Motor neuron (in vitro differentiated cells): ENCODE results near the gene OSBPL5. TPM values are rescaled to one million over a fixed set of nuclear protein-coding genes. Genes with fewer than 3 reads are reported as not detected.
A peak's percentile ranks its signal among the peaks of the same experiment; 100 is the strongest.
"Not testable (repeated sequence)": the region's sequence is repeated elsewhere in the genome, so short reads cannot be mapped to it uniquely, and the experiment has no call there.

Experiments
- ATAC-seq, 8 experiments: fragments of 200-7000 bp; cut with Tn5 transposase; replicated peaks in 6 of 8; 2 replicates each; pipeline ENCODE4 v1.8.0; 2021; ENCODE audit warnings: mild to moderate bottlenecking in 8 of 8, moderate library complexity in 8 of 8
- H3K27ac ChIP-seq, 2 donors: fragments of 250-450 bp; sonication (Bioruptor Pico); 2 replicates each; pipeline ENCODE4 v1.9.0; 2021; ENCODE audit warnings: antibody characterized with exemption in 2 of 2, mild to moderate bottlenecking in 2 of 2, moderate library complexity in 1 of 2
- H3K4me1 ChIP-seq, 2 donors: fragments of 250-450 bp; sonication (Bioruptor Pico); replicated peaks in 1 of 2; 2 replicates each; pipeline ENCODE4 v1.6.1; 2021; ENCODE audit warnings: antibody characterized with exemption in 2 of 2, mild to moderate bottlenecking in 2 of 2, moderate library complexity in 1 of 2
- H3K4me3 ChIP-seq, 5 donors: fragments of 250-450 bp; sonication (Bioruptor Pico); 2 replicates each; pipeline ENCODE4 v1.9.0; 2021; ENCODE audit warnings: antibody characterized with exemption in 5 of 5, mild to moderate bottlenecking in 5 of 5, moderate library complexity in 4 of 5
- WGBS, 10 experiments: fragments of 450-650 bp; shearing (Covaris generic); methylation state at CpG; one replicate each; pipeline ENCODE4 v1.0.0; 2022; 5-methylcytosine and 5-hydroxymethylcytosine counted together
- in situ Hi-C, 9 experiments: fragments of 400-800 bp; cut with MboI; loops; one replicate each; pipeline ENCODE4 v1.15.0; 2021; ENCODE audit warnings: low sequenced_read_pairs in 9 of 9, low pct_unique_long_range_greater_than_20kb in 2 of 9; ENCODE audit not compliant: unreplicated experiment in 9 of 9
- total RNA-seq, 8 experiments: library from RNA; unstranded; fragments of 300-600 nt; gene quantifications; 2 replicates each; pipeline versions ENCODE4 v1.2.3 to v1.2.4, GENCODE V29; 2022

The OSBPL5 gene
- total RNA-seq, 8 experiments from 2014 or later: 12.1 to 29.8 (median 18.1) TPM

DNA sequence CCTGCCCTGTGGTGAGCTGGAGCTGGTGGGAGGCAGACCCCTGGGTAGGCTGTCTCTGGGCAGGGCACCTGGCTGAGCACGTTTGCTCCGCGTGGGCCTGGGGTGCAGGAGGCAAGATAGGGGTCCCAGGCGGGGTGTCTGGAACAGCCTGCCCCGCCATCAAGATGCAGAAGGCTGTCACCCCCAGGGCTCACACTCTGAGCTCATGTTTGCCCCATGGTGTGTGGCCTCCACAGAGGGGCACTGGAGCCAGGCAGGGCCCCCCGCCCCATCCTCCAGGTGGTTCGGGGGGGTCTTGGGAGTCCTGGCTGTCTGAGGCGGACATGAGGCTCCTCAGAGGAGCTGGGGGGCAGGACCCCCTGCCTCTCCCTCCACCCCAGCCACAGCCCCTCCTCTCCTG, 79.0 kb downstream of the OSBPL5 start:
- H3K27ac ChIP-seq: no peak overlapping the region
- 50 to 82% methylated on average over 2 to 3 of the region's 8 CpGs; no CpG with 5 or more reads in 8 of the 10 experiments for WGBS, 10 experiments
- ATAC-seq: peak in 1 of 8 experiments; percentile 12
- H3K4me1 ChIP-seq: no peaks in the 10 kb centered on the region
- no peak overlapping the region for H3K4me3 ChIP-seq
- in situ Hi-C loops: no loop called here

GRCh38 chr11:3085052-3085451, 80.1 kb downstream of the OSBPL5 start:
- Histone ChIP-seq H3K27ac (no peak overlapping the region), H3K4me1 (no peaks in the 10 kb centered on the region), H3K4me3 (no peak overlapping the region)
- peak in 2 of 8 experiments; percentile 7 to 27 for ATAC-seq
- in situ Hi-C loops: no loop called here
- 0 to 100% (median 70%) methylated on average over 1 to 5 of the region's 5 CpGs; no CpG with 5 or more reads in 4 of the 10 experiments for WGBS, 10 experiments

GRCh38 chr11:3083321-3083720, 81.8 kb downstream of the OSBPL5 start:
- Histone ChIP-seq H3K27ac (no peak overlapping the region), H3K4me1 (no peaks in the 10 kb centered on the region), H3K4me3 (no peak overlapping the region)
- 76 to 87% methylated on average over 2 to 3 of the region's 8 CpGs; no CpG with 5 or more reads in 8 of the 10 experiments for WGBS, 10 experiments
- in situ Hi-C loops: no loop called here
- ATAC-seq: no peak

DNA sequence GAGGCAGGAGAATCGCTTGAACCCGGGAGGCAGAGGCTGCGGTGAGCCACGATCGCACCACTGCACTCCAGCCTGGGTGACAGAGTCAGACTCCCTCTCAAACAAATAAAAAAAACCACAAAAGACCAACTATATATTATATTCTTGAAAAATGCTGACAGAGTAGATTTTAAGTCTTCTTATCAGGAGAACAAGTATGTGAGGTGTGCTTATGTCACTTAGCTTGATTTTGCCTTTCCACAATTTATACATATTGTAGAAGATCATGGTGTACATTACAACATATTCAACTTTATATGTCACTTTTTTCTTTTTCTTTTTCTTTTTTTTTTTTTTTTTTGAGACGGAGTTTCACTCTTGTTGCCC, 83.7 kb downstream of the OSBPL5 start:
- Histone ChIP-seq H3K4me1 (no peaks in the 10 kb centered on the region), H3K4me3 (no peak overlapping the region), H3K27ac (no peak overlapping the region)
- ATAC-seq: no peak
- WGBS, 10 experiments: 33 to 100% (median 83%) methylated on average over 1 to 6 of the region's 6 CpGs; no CpG with 5 or more reads in 3 of the 10 experiments
- in situ Hi-C loops: no loop called here

DNA sequence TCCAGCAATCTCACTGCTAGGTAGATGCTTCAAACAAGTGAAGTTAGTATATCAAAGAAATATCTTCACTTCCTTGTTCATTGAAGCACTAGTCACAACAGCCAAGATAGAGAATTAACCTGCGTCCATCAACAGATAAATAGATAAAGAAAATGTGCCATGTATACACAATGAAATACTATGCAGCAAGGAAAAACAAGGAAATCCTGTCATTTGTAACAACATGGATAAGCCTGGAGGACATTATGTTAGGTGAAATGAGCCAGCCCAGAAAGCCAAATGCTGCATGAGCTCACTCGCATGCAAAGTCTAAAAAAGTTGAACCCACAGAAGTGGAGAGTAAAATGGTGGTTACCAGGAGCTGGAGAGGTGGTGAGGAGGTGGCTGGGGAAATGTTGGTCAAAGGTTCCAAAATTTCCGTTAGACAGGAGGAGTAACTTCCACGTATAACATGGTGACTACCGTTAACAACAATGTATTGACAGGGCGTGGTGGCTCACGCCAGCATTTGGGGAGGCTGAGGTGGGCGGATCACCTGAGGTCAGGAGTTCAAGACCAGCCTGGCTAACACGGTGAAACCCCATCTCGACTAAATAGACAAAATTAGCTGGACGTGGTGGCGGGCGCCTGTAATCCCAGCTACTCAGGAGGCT, 84.3 kb downstream of the OSBPL5 start:
- Histone ChIP-seq H3K4me3 (no peak overlapping the region), H3K27ac (no peak overlapping the region), H3K4me1 (no peaks in the 10 kb centered on the region)
- no peak for ATAC-seq
- WGBS, 10 experiments: 53 to 100% (median 85%) methylated on average over 1 to 12 of the region's 13 CpGs
- in situ Hi-C loops: no loop called here

DNA sequence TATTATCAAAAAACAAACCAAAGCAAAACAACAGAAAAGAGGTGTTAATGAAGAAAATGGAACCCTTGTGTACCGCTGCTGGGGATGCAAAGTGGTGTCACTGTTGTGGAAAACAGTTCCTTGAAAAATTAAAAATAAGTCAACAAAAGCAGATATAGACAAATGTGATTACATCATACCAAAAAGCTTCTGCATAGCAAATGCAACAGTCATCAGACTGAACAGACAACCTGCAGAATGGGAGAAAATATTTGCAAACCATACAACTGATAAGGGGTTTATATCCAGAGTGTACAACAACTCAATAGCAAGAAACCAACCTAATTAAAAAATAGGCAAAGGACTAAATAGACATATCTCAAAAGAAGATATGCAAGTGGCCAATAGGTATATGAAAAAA, 85.0 kb downstream of the OSBPL5 start:
- 86 to 100% (median 98%) methylated on average over 1 of the region's 1 CpG; no CpG with 5 or more reads in 2 of the 10 experiments for WGBS, 10 experiments
- in situ Hi-C loops: no loop called here
- Histone ChIP-seq H3K27ac (no peak overlapping the region), H3K4me3 (no peak overlapping the region), H3K4me1 (no peaks in the 10 kb centered on the region)
- no peak for ATAC-seq

- H3K27ac ChIP-seq: no peak overlapping the region
- H3K4me3 ChIP-seq: no peak overlapping the region
- WGBS, 10 experiments: 13 to 97% (median 79%) methylated on average over 1 to 15 of the region's 16 CpGs; no CpG with 5 or more reads in 2 of the 10 experiments
- no peaks in the 10 kb centered on the region for H3K4me1 ChIP-seq
- no peak for ATAC-seq
- in situ Hi-C loops: no loop called here
These were observed 87.2 kb downstream of the OSBPL5 start for GRCh38 chr11:3077846-3078440.

DNA sequence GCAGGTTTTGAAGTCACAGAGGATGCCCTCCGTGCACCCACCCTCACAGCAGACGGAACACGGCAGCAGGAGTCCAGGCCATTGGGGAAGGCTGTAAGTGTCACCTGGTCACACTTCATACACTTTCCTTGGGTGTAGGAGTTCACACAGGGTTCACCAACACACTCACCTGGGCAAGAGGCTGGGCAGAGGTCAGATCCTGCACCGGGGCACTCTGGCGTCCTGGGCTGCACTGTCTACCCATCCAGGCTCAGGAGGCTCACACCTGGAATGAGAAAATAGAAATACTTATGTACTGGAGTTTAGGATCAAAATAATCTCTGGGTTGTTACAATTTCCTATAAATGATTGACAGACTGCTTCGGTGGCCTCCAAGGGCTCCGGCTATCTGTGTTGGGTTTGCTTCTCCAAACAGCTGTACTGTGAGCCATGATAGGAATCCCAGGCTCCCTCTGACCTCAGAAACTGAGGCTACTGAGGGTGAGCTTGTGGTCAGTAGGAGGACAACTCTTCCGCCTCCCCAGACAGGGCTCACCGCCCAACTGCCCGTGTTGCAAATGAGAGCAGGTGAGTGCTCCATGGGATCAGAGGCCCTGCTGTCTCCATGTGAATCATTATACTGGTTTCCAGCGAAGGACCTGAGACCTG, 87.8 kb downstream of the OSBPL5 start:
- no peak overlapping the region for H3K4me3 ChIP-seq
- 67 to 95% (median 80%) methylated on average over 1 to 7 of the region's 11 CpGs; no CpG with 5 or more reads in 4 of the 10 experiments for WGBS, 10 experiments
- in situ Hi-C loops: no loop called here
- no peak for ATAC-seq
- H3K4me1 ChIP-seq: no peaks in the 10 kb centered on the region
- H3K27ac ChIP-seq: no peak overlapping the region

GRCh38 chr11:3074912-3075589, 90.1 kb downstream of the OSBPL5 start:
- Histone ChIP-seq H3K4me1 (no peaks in the 10 kb centered on the region), H3K4me3 (no peak overlapping the region), H3K27ac (no peak overlapping the region)
- 80 to 100% (median 90%) methylated on average over 1 to 2 of the region's 8 CpGs; no CpG with 5 or more reads in 7 of the 10 experiments for WGBS, 10 experiments
- ATAC-seq: no peak
- in situ Hi-C loops: no loop called here

GRCh38 chr11:3073029-3073435, 92.1 kb downstream of the OSBPL5 start:
- H3K4me3 ChIP-seq: no peak overlapping the region
- ATAC-seq: peak in 7 of 8 experiments; percentile 61 to 98 (median 88)
- WGBS, 10 experiments: 19 to 93% (median 52%) methylated on average over 1 to 3 of the region's 3 CpGs; no CpG with 5 or more reads in 3 of the 10 experiments
- in situ Hi-C loops: no loop called here
- H3K27ac ChIP-seq: no peak overlapping the region
- no peaks in the 10 kb centered on the region for H3K4me1 ChIP-seq

DNA sequence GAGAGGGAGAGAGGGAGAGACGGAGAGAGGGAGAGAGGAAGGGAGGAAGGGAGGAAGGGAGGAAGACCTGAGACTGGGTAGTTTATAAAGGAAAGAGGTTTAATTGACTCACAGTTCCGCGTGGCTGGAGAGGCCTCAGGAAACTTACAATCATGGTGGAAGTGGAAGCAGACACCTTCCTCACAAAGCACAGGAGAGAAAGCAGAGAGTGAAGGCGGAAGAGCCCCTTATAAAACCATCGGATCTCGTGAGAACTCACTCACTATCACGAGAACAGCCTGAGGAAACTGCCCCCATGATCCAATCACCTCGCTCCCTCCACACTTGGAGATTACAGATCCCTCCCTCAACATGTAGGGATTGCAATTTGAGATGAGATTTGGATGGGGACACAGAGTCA, 95.7 kb downstream of the OSBPL5 start:
- Histone ChIP-seq H3K4me3 (no peak overlapping the region), H3K27ac (no peak overlapping the region), H3K4me1 (no peaks in the 10 kb centered on the region)
- WGBS, 10 experiments: 28 to 81% (median 70%) methylated on average over 2 to 7 of the region's 8 CpGs; no CpG with 5 or more reads in 3 of the 10 experiments
- ATAC-seq: no peak
- in situ Hi-C loops: no loop called here

GRCh38 chr11:3066308-3066707, 98.8 kb downstream of the OSBPL5 start:
- 60 to 95% (median 83%) methylated on average over 1 to 3 of the region's 3 CpGs; no CpG with 5 or more reads in 1 of the 10 experiments for WGBS, 10 experiments
- H3K4me3 ChIP-seq, ATAC-seq, in situ Hi-C loops, H3K27ac ChIP-seq, H3K4me1 ChIP-seq: not testable (repeated sequence)

- H3K4me1 ChIP-seq, H3K27ac ChIP-seq, ATAC-seq, H3K4me3 ChIP-seq, in situ Hi-C loops: not testable (repeated sequence)
- 67 to 93% (median 78%) methylated on average over 1 to 5 of the region's 6 CpGs; no CpG with 5 or more reads in 2 of the 10 experiments for WGBS, 10 experiments
These were observed 100.4 kb downstream of the OSBPL5 start for GRCh38 chr11:3064709-3065108.
